ENCODE results near the gene ANKRD33. TPM values are rescaled to one million over a fixed set of nuclear protein-coding genes. Genes with fewer than 3 reads are reported as not detected.

ANKRD33 gene
- total RNA-seq, 1 experiment from 2014 or later: not detected

GRCh38 chr12:51890511-51891171 is 2.7 kb downstream of the ANKRD33 start:
- no peak overlapping the region for H3K4me3 ChIP-seq (ENCODE audit: low read length)
- ATAC-seq (no peak), DNase-seq (no peak)
- no TSS peak for BruUV-seq (replicated peaks)
- H4K20me1 ChIP-seq (ENCODE audit: low read length): no peaks in the 10 kb centered on the region
- no peaks in the 10 kb centered on the region for H3F3A ChIP-seq (ENCODE audit: low read length, unreplicated experiment)
- no peaks in the 10 kb centered on the region for H3K79me2 ChIP-seq (ENCODE audit: low read length)
- H3K27ac ChIP-seq (ENCODE audit: low read length): no peak overlapping the region
- H2AFZ ChIP-seq (ENCODE audit: low read length): 0 out of 2 replicates have a peak overlapping the region, but pooled peaks have one; percentile 30
- H3K9ac ChIP-seq (ENCODE audit: low read length): no peak overlapping the region
- CTCF ChIA-PET: no interaction called here
- no peaks in the 10 kb centered on the region for H3K27me3 ChIP-seq (ENCODE audit: low read length)
- POLR2A ChIA-PET (ENCODE audit: unreplicated experiment): no interaction called here
- H3K9me3 ChIP-seq (ENCODE audit: low read length): no peaks in the 10 kb centered on the region
- H3K36me3 ChIP-seq (ENCODE audit: low read depth, low read length): no peaks in the 10 kb centered on the region
- H3K4me1 ChIP-seq (ENCODE audit: insufficient read depth, low read length): peaks cover 7% of the 10 kb centered on the region; the same call in 1 of the 2 replicates
- no peak overlapping the region for H3K4me2 ChIP-seq (ENCODE audit: low read length)
- TF ChIP-seq, protein P1, sequence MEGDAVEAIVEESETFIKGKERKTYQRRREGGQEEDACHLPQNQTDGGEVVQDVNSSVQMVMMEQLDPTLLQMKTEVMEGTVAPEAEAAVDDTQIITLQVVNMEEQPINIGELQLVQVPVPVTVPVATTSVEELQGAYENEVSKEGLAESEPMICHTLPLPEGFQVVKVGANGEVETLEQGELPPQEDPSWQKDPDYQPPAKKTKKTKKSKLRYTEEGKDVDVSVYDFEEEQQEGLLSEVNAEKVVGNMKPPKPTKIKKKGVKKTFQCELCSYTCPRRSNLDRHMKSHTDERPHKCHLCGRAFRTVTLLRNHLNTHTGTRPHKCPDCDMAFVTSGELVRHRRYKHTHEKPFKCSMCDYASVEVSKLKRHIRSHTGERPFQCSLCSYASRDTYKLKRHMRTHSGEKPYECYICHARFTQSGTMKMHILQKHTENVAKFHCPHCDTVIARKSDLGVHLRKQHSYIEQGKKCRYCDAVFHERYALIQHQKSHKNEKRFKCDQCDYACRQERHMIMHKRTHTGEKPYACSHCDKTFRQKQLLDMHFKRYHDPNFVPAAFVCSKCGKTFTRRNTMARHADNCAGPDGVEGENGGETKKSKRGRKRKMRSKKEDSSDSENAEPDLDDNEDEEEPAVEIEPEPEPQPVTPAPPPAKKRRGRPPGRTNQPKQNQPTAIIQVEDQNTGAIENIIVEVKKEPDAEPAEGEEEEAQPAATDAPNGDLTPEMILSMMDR (conservative IDR thresholded peaks at IDR 0.05; ENCODE audit: low read depth, low read length): no peak
- TF ChIP-seq EZH2phosphoT487 (IDR thresholded peaks at IDR 0.05; ENCODE audit: borderline replicate concordance, low read length) (no peak), EZH2 (IDR thresholded peaks at IDR 0.05; ENCODE audit: low read length, unreplicated experiment) (no peak)
- no peaks in the 10 kb centered on the region for H3K9me2 ChIP-seq (replicated peaks; ENCODE audit: low read length)
- intact Hi-C loops (cut with micrococcal nuclease): loop anchor here (2.0 kb wide), 1 partner anchor 132 kb away; no protein-coding TSS in a partner anchor

DNA sequence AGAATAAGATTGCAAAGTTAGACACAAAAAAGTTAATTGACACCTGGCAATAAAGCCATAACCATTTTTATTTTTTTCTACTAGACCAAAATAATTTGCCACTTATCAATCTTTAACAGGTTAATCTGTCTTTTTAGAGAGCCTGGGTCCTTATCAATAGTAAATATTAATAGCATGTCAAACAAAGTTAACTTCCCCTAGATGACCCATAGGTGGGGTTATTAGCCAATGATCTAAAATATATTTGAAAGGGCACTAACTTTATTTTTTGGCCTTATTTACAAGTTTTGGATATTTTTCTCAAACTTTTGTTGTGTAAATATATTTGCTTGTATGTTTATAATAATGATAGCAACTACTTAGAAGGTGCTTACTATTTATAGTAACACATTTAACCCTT is 3.9 kb downstream of the ANKRD33 start:
- Histone ChIP-seq H3K4me1 (ENCODE audit: insufficient read depth, low read length) (no peaks in the 10 kb centered on the region), H3F3A (ENCODE audit: low read length, unreplicated experiment) (no peaks in the 10 kb centered on the region), H3K4me3 (ENCODE audit: low read length) (no peak overlapping the region), H4K20me1 (ENCODE audit: low read length) (no peaks in the 10 kb centered on the region), H2AFZ (ENCODE audit: low read length) (no peak overlapping the region), H3K36me3 (ENCODE audit: low read depth, low read length) (no peaks in the 10 kb centered on the region), H3K9me2 (replicated peaks; ENCODE audit: low read length) (no peaks in the 10 kb centered on the region), H3K27me3 (ENCODE audit: low read length) (no peaks in the 10 kb centered on the region), H3K27ac (ENCODE audit: low read length) (no peak overlapping the region), H3K9me3 (ENCODE audit: low read length) (no peaks in the 10 kb centered on the region), H3K4me2 (ENCODE audit: low read length) (no peak overlapping the region), H3K79me2 (ENCODE audit: low read length) (no peaks in the 10 kb centered on the region), H3K9ac (ENCODE audit: low read length) (no peak overlapping the region)
- peak; percentile 25 for DNase-seq
- ATAC-seq: no peak
- intact Hi-C loops (cut with micrococcal nuclease): loop anchor here (2.0 kb wide), 1 partner anchor 131 kb away; no protein-coding TSS in a partner anchor
- no TSS peak for BruUV-seq (replicated peaks)
- ChIA-PET POLR2A (ENCODE audit: unreplicated experiment) (no interaction called here), CTCF (interaction anchor here (0.6 to 0.7 kb wide), 2 partner anchors 101 to 130 kb away, joined by 4 to 6 read pairs; no protein-coding TSS in a partner anchor)
- no peak for TF ChIP-seq EZH2phosphoT487 (IDR thresholded peaks at IDR 0.05; ENCODE audit: borderline replicate concordance, low read length)
- TF ChIP-seq, protein P1 (conservative IDR thresholded peaks at IDR 0.05; ENCODE audit: low read depth, low read length): peak; percentile 65
- no peak for TF ChIP-seq EZH2 (IDR thresholded peaks at IDR 0.05; ENCODE audit: low read length, unreplicated experiment)

GRCh38 chr12:51893786-51894185 is 5.9 kb downstream of the ANKRD33 start:
- Histone ChIP-seq H3K9ac (ENCODE audit: low read length) (no peak overlapping the region), H3K9me3 (ENCODE audit: low read length) (no peaks in the 10 kb centered on the region), H3K4me1 (ENCODE audit: insufficient read depth, low read length) (no peaks in the 10 kb centered on the region), H3K27me3 (ENCODE audit: low read length) (no peaks in the 10 kb centered on the region), H3K27ac (ENCODE audit: low read length) (no peak overlapping the region), H4K20me1 (ENCODE audit: low read length) (no peaks in the 10 kb centered on the region), H3K79me2 (ENCODE audit: low read length) (no peaks in the 10 kb centered on the region), H3K36me3 (ENCODE audit: low read depth, low read length) (no peaks in the 10 kb centered on the region), H3F3A (ENCODE audit: low read length, unreplicated experiment) (no peaks in the 10 kb centered on the region), H3K4me3 (ENCODE audit: low read length) (no peak overlapping the region), H3K4me2 (ENCODE audit: low read length) (no peak overlapping the region), H3K9me2 (replicated peaks; ENCODE audit: low read length) (no peaks in the 10 kb centered on the region), H2AFZ (ENCODE audit: low read length) (no peak overlapping the region)
- intact Hi-C loops (cut with micrococcal nuclease): no loop called here
- TF ChIP-seq EZH2 (IDR thresholded peaks at IDR 0.05; ENCODE audit: low read length, unreplicated experiment) (no peak), EZH2phosphoT487 (IDR thresholded peaks at IDR 0.05; ENCODE audit: borderline replicate concordance, low read length) (no peak)
- TF ChIP-seq, protein P1 (conservative IDR thresholded peaks at IDR 0.05; ENCODE audit: low read depth, low read length): no peak
- no peak for ATAC-seq
- CTCF ChIA-PET: no interaction called here
- BruUV-seq (replicated peaks): no TSS peak
- no peak for DNase-seq
- POLR2A ChIA-PET (ENCODE audit: unreplicated experiment): no interaction called here
